T-helper 9 cell (primary cell): ENCODE measurements around the gene CETN3.

ENCODE experiments used
- DNase-seq: peaks from one replicate; pipeline ENCODE4 v3.0.0-alpha.2; 2020
- total RNA-seq, 2 donors: gene quantifications; one replicate each; lab custom pipeline; 2026; lab: John Stamatoyannopoulos, UW

The CETN3 gene
- 3.9 to 11.4 reads per million in 2 donors for total RNA-seq

DNA sequence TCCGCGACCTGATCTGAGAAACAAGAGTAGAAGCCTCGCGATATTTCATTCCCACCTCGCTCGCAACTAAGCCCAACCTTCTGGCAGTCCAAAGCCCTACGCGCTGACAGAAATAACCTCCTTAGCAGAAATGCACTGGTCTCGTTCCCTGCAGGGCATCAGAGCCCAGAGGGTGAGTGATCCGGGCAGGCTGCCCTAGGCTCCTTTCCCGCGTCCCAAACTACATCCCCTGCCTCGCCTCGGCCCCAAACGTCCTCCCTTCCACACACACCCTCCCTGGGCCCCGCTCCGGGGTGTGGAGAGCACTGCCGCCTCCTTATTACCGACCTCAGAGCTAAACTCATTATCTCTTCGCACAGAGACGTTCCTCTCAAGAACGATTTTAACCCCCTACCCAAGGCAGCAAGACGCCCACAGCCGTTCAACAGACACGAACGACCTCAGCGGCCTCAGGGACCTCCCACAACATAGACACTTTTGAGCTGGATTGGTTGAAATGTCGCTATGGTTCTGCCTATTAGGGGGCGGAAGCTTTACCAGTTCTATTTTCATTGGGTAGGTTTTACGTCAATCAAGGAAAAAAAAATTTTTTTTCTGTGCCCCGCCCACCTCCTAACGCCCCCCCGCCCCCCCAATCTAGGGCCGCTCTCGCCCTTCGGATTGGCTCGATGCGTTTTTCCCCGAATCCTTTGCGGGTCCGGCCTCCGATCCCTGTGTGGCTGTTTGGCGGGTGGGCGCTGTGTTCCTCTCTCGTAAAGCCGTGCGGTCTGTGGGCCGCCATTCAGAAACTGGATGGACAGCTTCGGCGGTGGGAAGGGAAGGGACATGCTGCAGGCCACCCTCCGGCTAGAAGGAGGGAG lies at the start of gene CETN3:
Gene CETN3, minus strand, starts transcription at position 439 of the 860 bp plus-strand sequence. Its CDS starts 95 bp downstream, at position 344.
- DNase-seq = peak; percentile 81

GRCh38 chr5:90446961-90447360 lies 37.4 kb upstream of the CETN3 start:
- no peak for DNase-seq

DNA sequence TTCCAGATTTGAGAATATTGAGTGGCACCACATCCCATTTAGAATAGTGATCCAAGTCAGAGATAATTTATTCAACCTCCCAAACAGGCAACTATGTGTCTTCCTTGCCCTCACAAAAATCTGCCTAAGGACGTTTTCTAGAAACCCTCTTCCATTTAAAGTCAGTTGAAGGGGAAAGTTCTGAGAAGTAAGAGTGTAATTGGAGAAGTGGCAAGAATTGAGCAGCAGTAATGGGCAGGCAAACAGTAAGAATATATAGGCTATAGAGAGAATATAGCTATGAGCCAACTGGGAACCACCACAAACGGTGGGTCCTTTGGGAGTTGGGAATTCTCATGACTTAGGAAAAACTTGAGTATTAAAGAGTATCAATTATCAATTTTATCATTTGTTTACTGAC lies 31.1 kb upstream of the CETN3 start:
- no peak for DNase-seq

DNA sequence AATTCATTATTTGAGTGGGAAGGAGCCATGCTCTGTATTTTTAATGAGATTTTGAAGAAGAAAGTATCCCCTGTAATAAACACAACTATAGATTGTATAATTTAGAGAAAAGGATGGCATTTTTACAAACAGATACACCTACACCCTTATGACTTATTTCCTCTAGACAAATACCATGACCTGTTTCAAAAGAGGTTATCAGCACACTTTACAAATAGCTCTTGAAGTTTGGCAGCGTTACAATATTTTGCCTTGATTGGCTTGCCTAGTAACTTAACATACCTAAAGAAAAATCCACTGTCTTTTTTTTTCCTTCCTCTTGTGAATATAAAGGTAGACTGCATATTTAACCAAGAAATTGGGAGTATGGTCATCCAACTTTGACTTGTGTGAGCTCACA lies 28.5 kb upstream of the CETN3 start:
- DNase-seq = no peak

- DNase-seq = no peak
Observed at GRCh38 chr5:90437663-90438062, 28.1 kb upstream of the CETN3 start.

- peak; percentile 14 for DNase-seq
Observed at GRCh38 chr5:90434116-90434714, 24.7 kb upstream of the CETN3 start.

DNA sequence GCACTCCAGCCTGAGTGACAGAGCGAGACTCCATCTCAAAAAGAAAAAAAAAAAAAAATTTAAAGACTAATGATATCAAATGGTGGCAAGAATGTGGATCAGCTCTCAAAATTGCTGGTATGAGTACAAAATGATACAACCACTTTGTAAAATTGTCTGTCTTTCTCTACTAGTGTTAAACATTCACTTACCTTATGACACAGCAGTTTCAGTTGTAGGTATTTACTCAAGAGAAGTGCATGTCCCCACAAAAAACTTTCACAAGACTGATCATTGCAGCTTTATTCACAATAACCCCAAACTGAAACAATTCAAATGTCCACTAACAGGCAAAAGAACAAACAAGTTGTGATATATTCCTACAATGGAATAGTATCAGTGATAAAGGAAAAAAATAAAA lies 14.7 kb upstream of the CETN3 start:
- DNase-seq = no peak

- DNase-seq = no peak
Observed at GRCh38 chr5:90421136-90421535, 11.6 kb upstream of the CETN3 start.

- no peak for DNase-seq
Observed at GRCh38 chr5:90418214-90418613, 8.7 kb upstream of the CETN3 start.

DNA sequence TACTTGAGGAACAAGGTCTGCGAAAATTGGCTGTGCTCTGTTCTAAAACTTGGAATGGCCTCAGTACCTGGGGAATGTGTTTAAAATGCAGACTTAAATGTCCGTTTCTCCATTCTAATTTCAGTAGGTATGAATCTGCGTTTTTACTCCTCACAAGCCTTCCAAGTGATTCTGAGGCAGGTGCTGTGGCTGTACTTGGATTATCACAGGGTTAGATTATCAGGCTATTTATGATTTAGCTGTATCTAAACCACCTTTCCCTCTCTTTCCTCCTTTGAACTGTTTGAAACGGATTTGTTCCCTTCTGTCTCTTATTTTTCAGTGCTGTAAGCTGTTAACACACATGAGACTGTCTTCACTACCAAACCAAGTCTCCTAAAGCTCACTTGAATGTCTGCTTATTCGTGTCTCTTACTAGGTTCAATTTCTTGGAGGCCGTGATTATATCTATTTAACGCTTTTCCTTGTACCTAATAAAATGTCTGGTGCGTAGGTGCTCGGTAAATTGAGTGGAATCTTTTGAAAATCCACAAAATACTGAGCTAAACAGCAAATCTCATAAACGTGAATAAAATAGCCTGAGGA lies 714 bp upstream of the CETN3 start:
- no peak for DNase-seq

DNA sequence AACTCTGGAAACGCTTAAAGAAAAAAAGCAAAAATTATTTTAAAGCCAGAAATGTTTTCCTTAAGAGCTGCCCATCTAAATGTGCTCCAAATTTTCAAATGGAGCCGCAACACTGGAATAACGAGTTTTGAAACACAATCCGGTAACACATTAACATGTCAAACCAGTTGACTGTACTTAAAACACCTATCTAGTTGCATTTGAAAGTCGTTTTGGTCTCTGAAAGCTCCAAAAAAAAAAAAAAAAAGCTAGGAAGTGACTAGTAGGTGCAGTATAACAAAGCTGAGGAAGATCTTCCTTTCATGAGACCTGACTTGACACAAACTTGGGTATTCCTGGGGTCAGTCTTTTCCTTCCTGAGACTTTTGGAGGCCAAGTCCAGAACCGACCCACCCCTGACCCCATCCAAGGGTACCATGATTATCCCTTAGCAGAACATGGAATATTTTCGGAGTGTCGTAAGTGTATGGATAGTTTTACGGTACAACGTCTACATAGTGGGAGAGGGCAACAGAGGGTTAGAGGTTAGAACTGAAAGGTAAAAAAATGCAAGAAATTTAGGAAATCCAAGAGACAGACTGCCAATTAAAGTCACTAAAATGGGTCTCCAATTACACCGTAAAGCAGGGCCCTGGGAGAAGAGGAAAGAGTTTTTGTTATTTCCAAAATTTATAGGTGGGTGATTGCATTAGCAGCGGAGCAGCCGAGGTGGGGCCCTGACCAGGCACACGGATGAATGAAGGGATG lies 812 bp downstream of the CETN3 start:
- DNase-seq = no peak

DNA sequence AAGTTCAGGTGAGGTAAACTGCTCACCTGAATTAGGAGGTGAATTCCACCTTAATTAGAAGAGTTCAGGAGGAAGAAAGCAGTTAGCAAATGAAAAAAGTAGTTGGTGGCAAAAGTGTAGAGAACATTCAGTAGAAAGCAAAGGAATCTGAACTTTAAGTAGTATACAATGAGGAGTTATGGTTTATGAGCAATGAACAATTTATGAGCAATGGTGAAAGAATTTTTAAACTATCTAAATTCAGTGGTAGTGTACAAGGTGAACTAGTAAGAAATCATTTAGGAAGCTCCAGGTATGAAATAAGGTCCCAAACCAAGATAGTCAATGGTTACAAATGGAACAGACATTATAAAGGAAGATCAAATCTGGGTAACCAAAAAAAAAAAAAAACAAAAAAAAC lies 3.1 kb downstream of the CETN3 start:
- DNase-seq = no peak

- no peak for DNase-seq
Observed at GRCh38 chr5:90402521-90403255, 6.9 kb downstream of the CETN3 start.

DNA sequence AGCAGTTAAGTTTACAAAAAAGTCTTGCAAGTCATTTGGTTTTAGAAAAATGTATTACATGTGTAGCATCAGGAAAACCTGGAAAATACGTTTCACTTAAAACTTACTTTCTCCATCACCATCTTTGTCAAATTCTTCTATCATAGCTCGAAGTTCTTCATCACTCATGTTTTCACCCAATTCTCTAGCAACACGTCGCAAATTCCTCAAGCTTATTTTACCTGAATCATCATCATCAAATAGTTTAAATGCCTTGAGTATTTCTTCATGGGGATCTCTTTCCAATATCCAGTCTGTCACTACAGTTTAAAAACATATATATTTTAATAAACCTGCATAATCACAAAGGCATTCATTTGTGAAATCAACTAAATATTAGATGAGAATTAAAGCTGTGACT lies 10.3 kb downstream of the CETN3 start:
- DNase-seq = no peak

DNA sequence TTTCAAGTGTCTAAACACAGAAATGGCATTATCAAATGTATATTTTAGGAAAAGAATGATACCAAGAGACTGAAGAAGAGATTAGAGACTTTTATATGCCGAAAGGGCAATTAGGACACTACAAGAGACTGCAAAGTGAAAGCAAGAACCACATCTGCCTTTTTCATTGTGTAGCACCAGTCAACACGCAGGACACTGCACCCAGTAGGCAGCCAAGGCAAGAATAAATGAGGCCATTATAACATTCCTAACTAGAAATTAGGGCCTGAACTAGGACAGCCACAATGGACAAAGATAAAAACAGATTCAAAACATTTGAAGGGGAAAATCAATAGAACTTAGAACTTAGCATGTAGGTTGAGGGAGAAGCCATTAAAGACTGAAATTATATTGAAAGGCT lies 10.8 kb downstream of the CETN3 start:
- DNase-seq = no peak

GRCh38 chr5:90395005-90395404 lies 14.6 kb downstream of the CETN3 start:
- no peak for DNase-seq

- no peak for DNase-seq
Observed at GRCh38 chr5:90390928-90391327, 18.6 kb downstream of the CETN3 start.

DNA sequence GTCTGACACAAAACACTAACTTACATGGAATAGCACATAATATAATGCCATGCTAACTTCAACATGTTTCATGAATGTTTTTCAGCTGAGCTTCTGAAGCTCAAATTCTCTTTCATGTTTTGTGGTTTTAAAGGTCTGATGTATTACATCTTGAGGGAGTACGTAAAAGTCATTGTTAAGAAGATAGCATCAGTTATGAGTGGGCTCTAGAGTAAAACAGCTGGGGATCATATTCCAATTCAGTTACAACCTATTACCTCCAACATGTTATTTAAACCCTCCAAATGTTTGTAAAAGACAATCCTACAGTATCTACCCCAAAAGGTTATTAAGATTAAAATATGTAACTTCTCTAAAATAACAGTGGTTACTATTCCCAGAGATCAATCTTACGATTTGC lies 19.2 kb downstream of the CETN3 start:
- DNase-seq = no peak

DNA sequence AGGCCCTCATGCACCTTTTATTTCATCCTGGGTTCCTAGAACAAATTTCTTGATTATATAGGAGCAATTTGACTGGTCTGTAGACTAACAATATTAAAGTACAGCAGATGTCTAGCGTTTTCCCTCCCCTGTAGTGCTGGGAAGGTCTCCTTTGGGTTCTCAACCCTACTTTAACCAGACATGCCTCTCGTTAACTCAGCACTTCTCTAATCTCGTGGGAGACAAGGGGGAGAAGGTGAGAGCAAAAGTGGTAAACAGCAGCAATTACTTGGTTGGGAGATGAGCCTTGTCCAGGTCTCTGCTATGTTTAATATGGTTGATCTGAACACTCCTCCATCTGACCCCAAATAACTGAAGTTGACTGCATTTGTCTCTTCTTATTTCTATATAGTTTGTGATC lies 22.0 kb downstream of the CETN3 start:
- DNase-seq = no peak

DNA sequence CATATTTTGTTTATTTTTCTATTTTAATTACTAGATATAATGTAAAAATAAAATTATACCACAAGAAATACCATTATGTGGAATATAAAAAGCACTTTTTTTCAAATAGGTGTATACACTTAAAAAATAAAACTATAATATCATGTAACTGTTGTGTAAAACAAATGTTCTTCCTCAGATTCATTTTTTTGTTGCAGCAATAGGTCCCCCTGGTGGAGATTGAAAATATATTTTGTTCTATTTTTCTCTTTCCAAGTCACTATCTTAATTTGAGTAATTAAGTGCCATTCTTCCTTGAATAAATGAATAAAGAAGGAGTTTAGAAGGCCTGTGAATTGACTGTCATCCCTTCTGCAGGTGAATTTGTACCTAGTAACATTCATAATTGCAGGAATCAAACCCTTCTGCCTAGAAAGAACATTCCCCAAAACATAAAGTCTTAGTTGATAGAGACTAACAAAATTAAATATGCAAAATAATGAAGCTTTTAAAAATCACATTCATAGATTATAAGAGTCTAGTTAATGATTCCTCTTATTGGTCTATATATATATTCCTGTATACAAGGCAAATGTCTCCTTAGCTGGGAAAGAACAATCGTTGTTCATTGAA lies 23.4 kb downstream of the CETN3 start:
- no peak for DNase-seq

- no peak for DNase-seq
Observed at GRCh38 chr5:90384389-90384788, 25.2 kb downstream of the CETN3 start.

GRCh38 chr5:90383903-90384302 lies 25.7 kb downstream of the CETN3 start:
- no peak for DNase-seq
